ENCODE data around the gene NFATC3.

NFATC3 gene

GRCh38 chr16:68073902-68074760 is 11.0 kb upstream of the NFATC3 start:
- DNase-seq (ENCODE audit: low read depth in 2 of 2), result no peak

- peak; percentile 37 to 39 for DNase-seq (ENCODE audit: low read depth in 2 of 2)
These were observed 10.2 kb upstream of the NFATC3 start for GRCh38 chr16:68074850-68075555.

- DNase-seq (ENCODE audit: low read depth in 2 of 2), result no peak
These were observed 9.2 kb upstream of the NFATC3 start for GRCh38 chr16:68075980-68076379.

- no peak for DNase-seq (ENCODE audit: low read depth in 2 of 2)
These were observed 8.6 kb upstream of the NFATC3 start for GRCh38 chr16:68076560-68076959.

- DNase-seq (ENCODE audit: low read depth in 2 of 2), result no peak
These were observed 7.1 kb upstream of the NFATC3 start for GRCh38 chr16:68077866-68078700.

- no peak for DNase-seq (ENCODE audit: low read depth in 2 of 2)
These were observed 6.3 kb upstream of the NFATC3 start for GRCh38 chr16:68078701-68079375.

- no peak for DNase-seq (ENCODE audit: low read depth in 2 of 2)
These were observed 5.9 kb upstream of the NFATC3 start for GRCh38 chr16:68079376-68079625.

GRCh38 chr16:68079626-68080344 is 5.4 kb upstream of the NFATC3 start:
- peak; percentile 54 to 65 for DNase-seq (ENCODE audit: low read depth in 2 of 2)

- DNase-seq (ENCODE audit: low read depth in 2 of 2), result no peak
These were observed 3.1 kb upstream of the NFATC3 start for GRCh38 chr16:68081861-68082628.

GRCh38 chr16:68082629-68083238 is 2.4 kb upstream of the NFATC3 start:
- no peak for DNase-seq (ENCODE audit: low read depth in 2 of 2)

- DNase-seq (ENCODE audit: low read depth in 2 of 2), result no peak
These were observed 1.9 kb upstream of the NFATC3 start for GRCh38 chr16:68083239-68083781.

- DNase-seq (ENCODE audit: low read depth in 2 of 2), result no peak
These were observed 1.2 kb upstream of the NFATC3 start for GRCh38 chr16:68083861-68084503.

GRCh38 chr16:68084504-68085258 is 489 bp upstream of the NFATC3 start:
- DNase-seq (ENCODE audit: low read depth in 2 of 2), result peak; percentile 69 to 70

- DNase-seq (ENCODE audit: low read depth in 2 of 2), result no peak
These were observed 1.2 kb downstream of the NFATC3 start for GRCh38 chr16:68086336-68086841.

GRCh38 chr16:68086860-68087268 is 1.7 kb downstream of the NFATC3 start:
- no peak for DNase-seq (ENCODE audit: low read depth in 2 of 2)

- DNase-seq (ENCODE audit: low read depth in 2 of 2), result no peak
These were observed 2.5 kb downstream of the NFATC3 start for GRCh38 chr16:68087688-68088087.

- DNase-seq (ENCODE audit: low read depth in 2 of 2), result no peak
These were observed 3.2 kb downstream of the NFATC3 start for GRCh38 chr16:68088130-68088972.
